Measurements from ENCODE around the gene VGLL2. TPM values are rescaled to one million over a fixed set of nuclear protein-coding genes. Genes with fewer than 3 reads are reported as not detected.

VGLL2 gene
- total RNA-seq, 2 experiments from 2014 or later, result not detected

DNA sequence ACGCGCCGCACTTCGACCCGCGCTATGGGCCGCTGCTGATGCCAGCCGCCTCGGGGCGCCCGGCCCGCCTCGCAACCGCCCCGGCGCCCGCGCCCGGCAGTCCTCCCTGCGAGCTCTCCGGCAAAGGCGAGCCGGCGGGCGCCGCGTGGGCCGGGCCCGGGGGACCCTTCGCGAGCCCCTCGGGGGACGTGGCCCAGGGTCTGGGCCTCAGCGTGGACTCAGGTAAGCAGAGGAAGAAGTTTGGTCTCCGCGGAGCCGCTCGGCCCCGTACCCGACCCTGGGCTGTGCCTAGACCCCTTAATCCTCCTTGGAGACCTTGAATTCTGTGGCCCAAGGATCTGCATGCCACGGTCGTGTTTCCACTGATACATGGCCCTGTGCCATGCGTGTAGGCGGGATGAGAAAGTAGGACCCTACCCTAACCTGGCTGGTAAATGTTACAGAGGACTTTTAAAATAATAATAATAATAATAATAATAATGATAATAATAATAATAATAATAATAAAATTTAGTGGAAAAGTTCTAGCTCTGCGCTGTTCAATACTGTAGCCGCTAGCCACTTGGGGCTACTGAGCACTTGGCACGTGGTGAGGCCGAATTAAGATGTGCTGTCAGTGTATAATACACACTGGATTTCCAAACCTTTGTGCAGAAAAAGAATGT, 5.6 kb downstream of the VGLL2 start:
- ChIA-PET POLR2A (no interaction called here), CTCF (no interaction called here)
- intact Hi-C loops (cut with DNase I, micrococcal nuclease), result no loop called here

DNA sequence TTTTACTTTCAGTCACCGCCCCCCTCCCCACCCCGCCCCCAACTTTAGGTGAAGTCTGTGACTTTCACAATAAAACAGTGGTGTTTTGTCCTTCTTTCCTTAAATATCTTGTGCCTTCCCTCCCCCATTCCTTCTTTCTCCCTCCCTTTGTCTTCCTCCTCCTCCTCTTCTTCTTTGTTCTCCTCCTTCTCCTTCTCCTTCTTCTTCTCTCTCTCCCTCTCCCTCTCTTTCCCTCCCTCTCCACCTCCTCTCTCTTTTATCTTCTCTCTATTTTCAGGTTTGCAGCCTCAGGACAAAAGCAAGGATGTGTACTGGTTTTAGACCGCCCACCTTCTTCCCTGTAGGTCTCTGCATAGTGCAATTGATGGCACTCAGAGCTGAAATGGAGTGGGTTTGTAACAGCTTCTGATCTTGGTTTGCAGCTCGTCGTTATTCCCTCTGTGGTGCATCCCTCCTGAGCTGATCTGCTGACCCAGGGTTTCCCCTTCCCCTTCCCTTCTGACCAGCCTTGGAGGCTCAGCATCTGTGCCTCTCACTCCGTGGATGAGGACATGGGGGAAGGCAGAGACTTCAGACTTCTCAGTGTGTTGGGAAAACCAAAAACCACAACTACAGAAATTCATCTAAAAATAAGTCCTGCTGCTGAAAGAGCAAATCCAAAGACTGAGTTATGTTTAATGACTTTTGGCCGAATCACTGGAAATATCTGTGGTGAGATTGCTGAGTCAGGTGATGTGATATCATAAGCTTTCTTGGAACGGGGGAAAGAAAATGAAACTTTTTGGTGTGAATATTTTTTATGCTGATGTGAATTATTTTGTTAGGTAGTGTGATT, 6.9 kb downstream of the VGLL2 start:
- H3K27me3 Mint-ChIP-seq, result peaks cover 74% of the 10 kb centered on the region
- ChIA-PET POLR2A (no interaction called here), CTCF (no interaction called here)
- H3K4me1 Mint-ChIP-seq, result no peaks in the 10 kb centered on the region
- H3K27ac Mint-ChIP-seq, result no peak overlapping the region
- intact Hi-C loops (cut with DNase I, micrococcal nuclease), result no loop called here
- ATAC-seq, result no peak
- H3K4me3 Mint-ChIP-seq, result no peak overlapping the region
- H3K36me3 Mint-ChIP-seq (ENCODE audit: low read depth), result no peaks in the 10 kb centered on the region
- H3K9me3 Mint-ChIP-seq (ENCODE audit: low read depth), result no peaks in the 10 kb centered on the region
- DNase-seq, result no peak

More for the DNA sequence above, 5.6 kb downstream of the VGLL2 start:
- Mint-ChIP-seq H3K36me3 (ENCODE audit: low read depth) (no peaks in the 10 kb centered on the region), H3K4me3 (no peak overlapping the region), H3K9me3 (ENCODE audit: low read depth) (no peaks in the 10 kb centered on the region), H3K4me1 (no peaks in the 10 kb centered on the region), H3K27ac (no peak overlapping the region), H3K27me3 (peaks cover 80% of the 10 kb centered on the region)
- ATAC-seq (no peak), DNase-seq (peak; percentile 7)

DNA sequence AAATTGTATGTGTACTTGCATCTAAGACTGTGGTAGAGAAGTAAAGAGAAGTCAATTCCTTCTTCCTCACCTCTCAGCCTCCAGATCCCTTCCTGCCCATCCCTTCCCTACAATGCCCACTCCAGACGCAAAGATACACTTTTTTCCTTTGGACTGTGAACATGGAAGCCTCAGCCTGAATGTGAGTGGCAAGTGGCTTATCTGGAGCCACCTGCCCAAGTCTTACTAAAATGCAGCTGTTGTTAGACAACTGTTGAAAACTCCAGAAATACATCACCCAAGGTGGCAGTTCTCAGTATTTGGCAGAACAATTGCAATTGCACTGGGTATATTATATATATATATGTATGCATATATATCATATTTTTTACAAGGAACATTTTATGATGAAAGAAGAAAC, 7.5 kb downstream of the VGLL2 start:
- Mint-ChIP-seq H3K4me3 (no peak overlapping the region), H3K27me3 (peaks cover 67% of the 10 kb centered on the region), H3K4me1 (no peaks in the 10 kb centered on the region), H3K36me3 (ENCODE audit: low read depth) (no peaks in the 10 kb centered on the region), H3K9me3 (ENCODE audit: low read depth) (no peaks in the 10 kb centered on the region), H3K27ac (no peak overlapping the region)
- no peak for DNase-seq
- CTCF ChIA-PET, result interaction anchor here (0.6 kb wide), 1 partner anchor 44 kb away, joined by 3 read pairs; no protein-coding TSS in a partner anchor
- intact Hi-C loops (cut with DNase I, micrococcal nuclease), result no loop called here
- ATAC-seq, result no peak
- POLR2A ChIA-PET, result no interaction called here

DNA sequence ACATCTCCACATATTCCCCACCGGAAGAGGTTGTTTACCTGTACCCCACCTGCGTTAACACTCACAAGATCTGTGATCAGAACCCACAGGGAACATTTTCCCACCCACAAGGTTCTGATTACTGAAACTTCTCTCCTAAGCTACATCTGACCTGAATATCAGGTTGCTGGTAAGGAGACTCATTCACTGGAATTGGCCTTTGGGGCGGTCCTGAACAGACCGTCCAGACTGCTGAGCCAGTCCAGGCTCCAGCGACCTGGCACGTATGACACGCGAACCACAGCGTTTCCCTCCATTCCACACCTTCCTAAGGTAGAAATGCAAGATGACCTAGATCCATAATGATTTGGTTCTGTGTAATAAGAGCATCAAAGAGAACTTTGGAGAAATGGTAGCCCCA, 9.8 kb downstream of the VGLL2 start:
- intact Hi-C loops (cut with DNase I, micrococcal nuclease), result no loop called here
- ChIA-PET CTCF (no interaction called here), POLR2A (no interaction called here)
- no peaks in the 10 kb centered on the region for H3K9me3 Mint-ChIP-seq (ENCODE audit: low read depth)
- no peak overlapping the region for H3K27ac Mint-ChIP-seq
- peaks cover 50% of the 10 kb centered on the region for H3K27me3 Mint-ChIP-seq
- H3K4me3 Mint-ChIP-seq, result no peak overlapping the region
- DNase-seq (no peak), ATAC-seq (no peak)
- no peaks in the 10 kb centered on the region for H3K4me1 Mint-ChIP-seq
- H3K36me3 Mint-ChIP-seq (ENCODE audit: low read depth), result no peaks in the 10 kb centered on the region

DNA sequence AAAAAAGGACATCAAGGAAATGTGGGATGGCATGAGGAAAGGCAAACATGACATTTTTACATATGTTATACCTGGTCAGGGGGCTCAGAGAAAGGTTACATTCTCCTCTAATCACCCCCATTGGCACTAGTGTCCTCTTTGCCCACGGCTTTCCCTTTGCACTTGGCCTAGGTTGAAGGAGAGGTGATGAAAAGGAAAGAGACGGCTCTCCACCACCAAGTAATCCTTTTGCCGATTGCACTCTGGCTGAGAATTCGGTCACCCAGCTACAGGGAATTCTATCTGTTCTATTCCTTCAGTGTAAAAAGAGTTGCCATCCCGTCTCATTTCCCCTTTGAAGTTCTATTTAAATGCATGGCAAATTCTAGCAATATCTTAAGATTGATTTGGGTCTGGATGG, 10.4 kb downstream of the VGLL2 start:
- Mint-ChIP-seq H3K36me3 (ENCODE audit: low read depth) (no peaks in the 10 kb centered on the region), H3K4me3 (no peak overlapping the region), H3K27ac (no peak overlapping the region), H3K9me3 (ENCODE audit: low read depth) (no peaks in the 10 kb centered on the region), H3K4me1 (no peaks in the 10 kb centered on the region), H3K27me3 (peaks cover 51% of the 10 kb centered on the region)
- CTCF ChIA-PET, result no interaction called here
- ATAC-seq, result no peak
- intact Hi-C loops (cut with DNase I, micrococcal nuclease), result no loop called here
- POLR2A ChIA-PET, result no interaction called here
- no peak for DNase-seq

DNA sequence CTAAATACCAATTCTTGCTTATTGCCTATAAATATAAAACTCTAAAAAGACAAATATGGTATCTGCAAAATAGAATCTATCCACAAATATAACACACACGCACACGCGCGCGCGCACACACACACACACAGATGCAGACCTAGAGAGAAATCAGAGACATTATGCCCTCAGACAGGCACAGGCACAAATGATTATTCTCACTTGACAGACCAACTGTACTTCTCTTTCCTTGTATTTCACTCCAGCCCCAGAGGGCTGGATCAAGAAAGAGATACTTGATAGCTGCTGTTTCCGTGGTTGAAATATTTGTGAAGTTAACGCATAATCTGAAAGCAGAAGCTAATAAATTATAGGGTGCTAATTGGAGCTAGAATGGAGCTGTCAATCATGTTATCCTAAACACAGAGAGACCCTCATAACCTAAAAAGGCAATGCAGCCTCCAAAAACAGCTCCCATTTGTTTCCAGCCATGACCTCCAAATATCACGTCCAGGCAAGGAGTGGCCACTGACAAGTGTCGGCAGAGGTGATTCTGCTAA, 11.5 kb downstream of the VGLL2 start:
- ChIA-PET POLR2A (no interaction called here), CTCF (no interaction called here)
- ATAC-seq (no peak), DNase-seq (no peak)
- Mint-ChIP-seq H3K36me3 (ENCODE audit: low read depth) (no peaks in the 10 kb centered on the region), H3K4me1 (no peaks in the 10 kb centered on the region), H3K9me3 (ENCODE audit: low read depth) (no peaks in the 10 kb centered on the region), H3K4me3 (no peak overlapping the region), H3K27me3 (peaks cover 45% of the 10 kb centered on the region), H3K27ac (no peak overlapping the region)
- intact Hi-C loops (cut with DNase I, micrococcal nuclease), result no loop called here

DNA sequence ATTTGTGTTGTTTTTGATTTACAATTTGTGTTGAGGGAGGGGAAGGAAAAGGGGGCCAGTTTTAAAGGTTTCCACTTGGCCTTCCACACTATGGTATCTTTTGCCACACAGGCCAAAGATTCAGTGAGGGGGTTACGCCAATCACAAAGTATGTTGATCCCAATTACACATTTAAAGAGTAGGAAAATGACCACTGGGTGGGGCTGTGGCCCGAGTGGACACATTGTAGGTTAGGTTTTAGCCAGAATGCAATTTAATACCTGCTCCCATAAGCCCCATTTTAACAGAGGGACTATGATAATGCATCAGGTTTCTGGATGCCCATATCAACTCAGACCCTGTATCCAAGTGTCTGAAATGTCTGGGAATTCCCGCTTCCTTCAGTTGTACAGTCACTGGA, 15.6 kb downstream of the VGLL2 start:
- CTCF ChIA-PET, result no interaction called here
- H3K27me3 Mint-ChIP-seq, result peaks cover 15% of the 10 kb centered on the region
- no peaks in the 10 kb centered on the region for H3K4me1 Mint-ChIP-seq
- POLR2A ChIA-PET, result no interaction called here
- no peaks in the 10 kb centered on the region for H3K9me3 Mint-ChIP-seq (ENCODE audit: low read depth)
- H3K4me3 Mint-ChIP-seq, result no peak overlapping the region
- no peak overlapping the region for H3K27ac Mint-ChIP-seq
- DNase-seq, result no peak
- no peak for ATAC-seq
- intact Hi-C loops (cut with DNase I, micrococcal nuclease), result no loop called here
- H3K36me3 Mint-ChIP-seq (ENCODE audit: low read depth), result no peaks in the 10 kb centered on the region

DNA sequence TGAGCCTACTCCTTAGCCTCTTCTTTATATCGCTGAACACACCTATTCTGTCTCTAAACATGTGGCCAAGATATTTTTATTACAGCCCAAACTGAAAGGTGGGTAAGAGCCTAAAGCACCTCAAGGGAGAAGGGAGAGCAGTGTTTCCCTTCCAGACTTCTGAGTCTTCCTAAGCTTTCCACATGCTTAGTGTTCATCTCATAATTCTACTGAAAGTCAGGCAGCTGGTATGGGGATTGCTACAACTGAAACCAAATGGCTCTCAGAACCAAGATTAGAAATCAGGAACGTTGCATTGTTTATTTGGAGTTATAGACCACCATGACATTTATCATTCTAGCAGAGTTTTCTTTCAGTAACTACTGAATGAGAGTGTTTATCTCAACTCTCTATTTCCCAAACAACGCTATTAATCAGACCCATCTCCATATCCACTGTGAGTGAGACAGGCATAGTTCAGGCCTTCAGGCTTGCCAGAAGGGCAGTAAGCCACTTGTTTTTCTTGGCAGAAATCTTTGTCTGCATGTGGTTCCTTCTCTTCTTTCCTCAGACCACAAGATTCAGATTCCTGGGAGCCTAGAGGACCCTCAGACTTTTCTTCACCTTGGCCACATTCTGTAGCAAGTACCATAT, 22.8 kb downstream of the VGLL2 start:
- Mint-ChIP-seq H3K36me3 (ENCODE audit: low read depth) (no peaks in the 10 kb centered on the region), H3K27ac (no peak overlapping the region), H3K27me3 (peaks cover 11% of the 10 kb centered on the region), H3K4me3 (no peak overlapping the region), H3K9me3 (ENCODE audit: low read depth) (no peaks in the 10 kb centered on the region), H3K4me1 (no peaks in the 10 kb centered on the region)
- DNase-seq, result no peak
- intact Hi-C loops (cut with DNase I, micrococcal nuclease), result no loop called here
- no peak for ATAC-seq
- CTCF ChIA-PET, result no interaction called here
- POLR2A ChIA-PET, result no interaction called here

DNA sequence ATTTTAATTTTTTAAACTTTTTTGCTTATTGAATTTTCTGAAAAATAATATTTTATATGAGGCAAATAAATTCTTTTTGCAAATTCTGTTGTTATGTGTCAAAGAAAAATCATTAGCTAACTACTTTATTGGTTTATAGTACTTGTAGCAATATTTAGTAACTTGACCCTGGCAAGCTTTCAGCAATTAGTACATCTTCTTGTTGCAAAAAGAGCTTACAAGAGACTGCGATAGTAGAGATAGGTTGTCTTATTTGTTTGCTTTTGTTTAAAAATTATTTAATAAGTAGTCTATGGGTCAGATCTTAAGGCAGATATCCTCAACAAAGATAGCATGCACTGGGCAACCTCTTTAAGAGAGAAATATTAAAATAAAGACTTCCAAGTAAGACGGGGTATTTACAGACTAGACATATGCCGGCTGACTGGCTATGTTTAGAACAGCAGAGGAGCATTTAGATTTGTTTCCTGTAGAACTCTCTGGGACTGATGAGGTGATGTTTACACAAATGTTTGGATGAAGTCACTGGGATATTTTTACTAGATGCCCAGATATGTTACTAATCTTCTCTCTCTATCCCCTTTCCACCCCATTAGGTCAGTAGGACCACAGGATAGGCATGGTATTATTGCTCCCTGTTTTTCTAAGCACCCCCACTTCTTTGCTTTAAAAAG, 25.0 kb downstream of the VGLL2 start:
- Mint-ChIP-seq H3K4me3 (no peak overlapping the region), H3K27ac (no peak overlapping the region), H3K9me3 (ENCODE audit: low read depth) (no peaks in the 10 kb centered on the region), H3K4me1 (no peaks in the 10 kb centered on the region), H3K27me3 (peaks cover 19% of the 10 kb centered on the region), H3K36me3 (ENCODE audit: low read depth) (no peaks in the 10 kb centered on the region)
- DNase-seq, result no peak
- intact Hi-C loops (cut with DNase I, micrococcal nuclease), result no loop called here
- ChIA-PET POLR2A (interaction anchor here (0.6 kb wide), 1 partner anchor 140 kb away, joined by 3 read pairs; no protein-coding TSS in a partner anchor), CTCF (interaction anchor here (1.2 kb wide), 1 partner anchor 9 kb away, joined by 3 read pairs; no protein-coding TSS in a partner anchor)
- no peak for ATAC-seq

DNA sequence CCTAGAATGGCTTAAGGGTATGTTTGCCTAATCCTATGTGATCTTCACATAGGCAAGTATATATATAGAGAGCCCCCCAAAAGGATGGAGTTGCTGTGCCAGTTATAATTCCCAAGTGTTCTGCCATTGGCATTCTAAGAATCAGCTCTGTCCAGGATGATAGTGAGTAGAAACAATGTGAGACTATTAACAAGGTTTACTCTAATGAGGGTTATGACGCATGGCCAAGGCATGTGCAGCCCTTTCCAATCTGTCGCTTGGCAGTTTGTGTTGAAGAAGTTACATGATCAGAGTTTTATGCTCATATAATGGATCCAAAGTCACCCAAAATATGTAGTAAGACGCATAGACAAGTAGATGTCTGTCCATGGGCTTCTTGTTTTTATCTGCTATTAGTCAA, 33.6 kb downstream of the VGLL2 start:
- Mint-ChIP-seq H3K4me3 (no peak overlapping the region), H3K4me1 (no peaks in the 10 kb centered on the region), H3K9me3 (ENCODE audit: low read depth) (no peaks in the 10 kb centered on the region), H3K27me3 (peaks cover 9% of the 10 kb centered on the region), H3K36me3 (ENCODE audit: low read depth) (no peaks in the 10 kb centered on the region), H3K27ac (no peak overlapping the region)
- intact Hi-C loops (cut with DNase I, micrococcal nuclease), result no loop called here
- ChIA-PET CTCF (no interaction called here), POLR2A (no interaction called here)
- ATAC-seq, result no peak
- DNase-seq, result no peak

DNA sequence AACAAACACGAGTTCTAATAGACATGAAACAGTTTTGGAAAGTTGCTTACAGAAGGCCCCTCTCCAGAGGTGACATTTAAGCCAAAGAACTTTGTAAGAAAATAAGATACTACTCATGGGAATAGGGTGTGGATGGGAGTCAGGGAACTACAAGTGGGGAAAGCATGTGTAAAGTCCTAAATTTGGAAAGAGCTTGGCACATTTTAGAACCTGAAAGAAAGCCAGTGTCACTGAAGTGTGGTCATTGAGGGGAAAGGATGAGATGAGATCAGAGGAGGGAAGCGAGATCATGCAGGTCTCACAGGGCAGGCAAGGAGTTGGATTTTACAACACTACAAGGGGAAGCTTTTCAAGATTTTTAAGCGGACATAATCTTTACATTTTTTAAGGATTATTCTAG, 38.0 kb downstream of the VGLL2 start:
- Mint-ChIP-seq H3K4me1 (no peaks in the 10 kb centered on the region), H3K27me3 (peaks cover 4% of the 10 kb centered on the region), H3K9me3 (ENCODE audit: low read depth) (no peaks in the 10 kb centered on the region), H3K36me3 (ENCODE audit: low read depth) (no peaks in the 10 kb centered on the region), H3K27ac (no peak overlapping the region), H3K4me3 (no peak overlapping the region)
- ATAC-seq (no peak), DNase-seq (no peak)
- intact Hi-C loops (cut with DNase I, micrococcal nuclease), result no loop called here
- CTCF ChIA-PET, result no interaction called here
- POLR2A ChIA-PET, result no interaction called here

All from activated CD4-positive, alpha-beta T cell treated with anti-CD3 and anti-CD28 coated beads for 36 hours (primary cell).